Measurements from ENCODE around the gene TNFRSF6B.

- TF ChIP-seq CTCF (IDR thresholded peaks at IDR 0.05) (no peak), ELF1 (IDR thresholded peaks at IDR 0.05) (no peak), USF1 (IDR thresholded peaks at IDR 0.05; ENCODE audit: borderline replicate concordance, low read depth) (no peak), MXI1 (IDR thresholded peaks at IDR 0.05; ENCODE audit: low read depth, low read length) (no peak), TCF12 (IDR thresholded peaks at IDR 0.05) (no peak), EP300 (IDR thresholded peaks at IDR 0.05; ENCODE audit: borderline replicate concordance in 1 of 2, low read depth in 1 of 2, low read length in 1 of 2) (no peak), SMC3 (IDR thresholded peaks at IDR 0.05; ENCODE audit: low read depth, low read length) (no peak), RFX5 (IDR thresholded peaks at IDR 0.05; ENCODE audit: low read length) (no peak), NFIC (IDR thresholded peaks at IDR 0.05; ENCODE audit: borderline replicate concordance) (no peak), JUND (IDR thresholded peaks at IDR 0.05) (no peak), YY1 (IDR thresholded peaks at IDR 0.05; ENCODE audit: low read depth) (no peak)
Measured at GRCh38 chr20:63680427-63680826, 16.0 kb upstream of the TNFRSF6B start.

All from SK-N-SH (cell line).